SK-N-MC (cell line): ENCODE results near the gene WDR48.

Source experiments
- DNase-seq: peaks from one replicate; pipeline ENCODE4 v3.0.0-alpha.2; 2011; ENCODE audit warnings: low read depth, low spot score
- H3K27ac ChIP-seq: fragments of 200-600 bp; sonication (generic); 2 replicates; pipeline ENCODE4 v1.5.1; 2016; ENCODE audit warnings: mixed run types
- H3K36me3 ChIP-seq: fragments of 200-600 bp; sonication (generic); 2 replicates; pipeline ENCODE4 v1.6.1; 2017; ENCODE audit warnings: antibody characterized with exemption, low read length, mixed read lengths; ENCODE audit not compliant: insufficient read depth
- H3K4me3 ChIP-seq: fragments of 200-600 bp; sonication (generic); 2 replicates; pipeline ENCODE4 v1.5.1; 2016
- H3K9ac ChIP-seq: fragments of 200-600 bp; sonication (generic); 2 replicates; pipeline ENCODE4 v1.8.0; 2017; ENCODE audit warnings: mixed run types, mixed read lengths; ENCODE audit not compliant: insufficient read length
- H3K9me3 ChIP-seq: fragments of 200-600 bp; sonication (generic); 2 replicates; pipeline ENCODE4 v1.6.1; 2017; ENCODE audit warnings: low read depth, mild to moderate bottlenecking, antibody characterized with exemption, low read length, moderate library complexity, mixed read lengths
- EZH2 ChIP-seq: fragments of 200-600 bp; sonication (generic); IDR thresholded peaks from one replicate; pipeline ENCODE4 v1.6.1; 2017; ENCODE audit warnings: antibody characterized with exemption
- FOXP2 ChIP-seq: optimal IDR thresholded peaks from 2 replicates; pipeline ENCODE3; 2011; ENCODE audit warnings: mild to moderate bottlenecking, moderate library complexity; ENCODE audit not compliant: insufficient read depth; ENCODE audit errors: extremely low read length, control extremely low read depth
- POLR2AphosphoS5 ChIP-seq: IDR thresholded peaks from 2 replicates; pipeline ENCODE4 v1.6.1; 2012; ENCODE audit warnings: mild to moderate bottlenecking, low read depth, low read length, borderline replicate concordance

WDR48 gene

DNA sequence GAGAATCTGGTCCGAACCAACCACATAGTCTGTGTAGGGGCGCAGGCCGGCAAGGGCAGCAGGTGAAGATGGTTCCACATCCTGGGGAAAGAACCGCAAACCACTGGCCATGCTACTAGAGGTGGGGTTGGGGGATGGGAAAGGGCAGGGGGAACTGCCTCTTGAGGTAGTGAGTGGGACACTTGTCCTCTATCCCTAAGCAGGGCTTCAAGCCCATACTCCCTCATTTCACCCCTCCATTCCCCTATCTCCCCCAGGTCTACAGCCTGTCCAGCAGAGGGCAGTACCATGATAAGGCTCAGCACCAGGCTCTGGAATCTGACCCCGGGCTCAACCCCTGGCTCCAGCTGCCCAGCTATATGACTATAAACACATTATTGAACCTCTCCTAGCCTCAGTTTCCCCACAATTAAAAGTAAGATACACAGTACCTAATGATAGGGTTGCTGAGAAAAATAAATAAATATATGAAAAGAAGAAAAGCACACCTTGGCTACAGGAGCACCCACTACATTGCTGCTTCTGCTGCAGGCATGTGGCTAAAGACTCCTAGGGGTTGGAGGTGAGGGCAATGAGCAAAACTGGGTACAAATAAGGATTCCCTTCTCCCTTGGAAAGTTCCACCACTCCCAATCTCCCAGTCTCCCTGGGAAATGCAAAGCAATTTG, 49.3 kb downstream of the WDR48 start:
- TF ChIP-seq EZH2 (no peak), FOXP2 (no peak), POLR2AphosphoS5 (no peak)
- Histone ChIP-seq H3K4me3 (no peak overlapping the region), H3K9ac (no peak overlapping the region), H3K36me3 (no peaks in the 10 kb centered on the region; the same call in 1 of the 2 replicates), H3K27ac (no peak overlapping the region), H3K9me3 (no peaks in the 10 kb centered on the region)
- DNase-seq = no peak

DNA sequence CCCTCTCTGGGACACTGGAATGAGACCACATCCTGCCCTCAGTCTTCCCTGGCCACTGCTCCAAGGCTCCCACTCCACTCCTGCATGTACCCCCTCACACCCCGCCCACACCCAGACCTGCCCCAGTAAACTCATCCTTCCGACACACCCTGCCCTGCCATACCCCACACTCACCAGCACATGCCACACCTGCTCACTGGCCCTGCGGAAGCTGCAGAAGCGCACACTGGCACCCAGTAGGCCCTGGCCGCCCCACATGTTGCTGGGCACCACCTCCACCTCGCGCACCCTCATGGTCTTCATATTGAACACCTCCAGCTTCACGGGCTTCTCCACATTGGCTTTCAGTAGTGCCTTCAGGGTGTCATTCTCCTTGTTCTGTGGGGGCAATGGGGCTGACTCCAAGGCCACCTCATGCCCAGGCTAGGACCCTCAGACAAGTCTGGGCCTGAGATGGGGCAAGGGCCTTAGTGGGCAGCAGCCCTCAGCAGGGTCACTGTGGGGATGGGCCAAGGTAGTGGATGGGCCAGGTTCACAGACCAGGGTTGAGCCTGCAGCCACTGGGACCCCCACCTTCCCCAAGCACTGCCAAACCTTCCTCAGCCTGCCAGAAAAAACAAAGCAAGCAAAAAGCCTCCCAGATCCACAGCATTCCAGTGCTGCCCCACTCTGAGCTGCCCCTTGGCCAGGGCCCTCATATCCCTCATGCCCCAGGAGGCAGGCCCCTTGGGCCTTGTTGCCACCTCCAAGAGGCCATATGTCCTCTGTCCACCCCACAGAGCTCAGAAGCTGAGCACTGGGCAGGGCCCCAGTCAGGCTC, 50.9 kb downstream of the WDR48 start:
- no peak for TF ChIP-seq EZH2
- TF ChIP-seq POLR2AphosphoS5 = no peak
- no peak for TF ChIP-seq FOXP2
- no peak overlapping the region for H3K4me3 ChIP-seq
- H3K36me3 ChIP-seq = no peaks in the 10 kb centered on the region; the same call in 1 of the 2 replicates
- no peak overlapping the region for H3K9ac ChIP-seq
- no peak for DNase-seq
- no peaks in the 10 kb centered on the region for H3K9me3 ChIP-seq
- no peak overlapping the region for H3K27ac ChIP-seq

DNA sequence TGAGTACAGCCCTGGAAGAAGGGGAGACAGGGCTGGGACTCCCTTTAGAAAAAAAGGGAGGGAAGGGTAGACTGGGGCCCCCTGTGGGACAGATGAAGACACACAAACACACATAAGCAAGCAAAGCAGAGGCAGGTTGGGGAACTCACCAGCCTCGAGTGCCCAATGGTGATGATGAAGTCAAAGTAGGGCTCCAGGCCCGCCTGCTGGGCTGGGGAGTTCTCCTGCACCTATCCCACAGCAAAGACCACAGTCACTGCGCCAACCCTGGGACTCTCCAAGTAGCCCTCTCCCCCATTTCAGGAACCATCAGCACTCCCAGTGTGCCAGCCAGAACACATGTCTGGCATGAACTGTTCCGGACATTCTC, 51.5 kb downstream of the WDR48 start:
- Histone ChIP-seq H3K9ac (no peak overlapping the region), H3K9me3 (no peaks in the 10 kb centered on the region), H3K27ac (no peak overlapping the region), H3K36me3 (no peaks in the 10 kb centered on the region; the same call in 1 of the 2 replicates), H3K4me3 (no peak overlapping the region)
- no peak for DNase-seq
- TF ChIP-seq POLR2AphosphoS5 (no peak), EZH2 (no peak)

DNA sequence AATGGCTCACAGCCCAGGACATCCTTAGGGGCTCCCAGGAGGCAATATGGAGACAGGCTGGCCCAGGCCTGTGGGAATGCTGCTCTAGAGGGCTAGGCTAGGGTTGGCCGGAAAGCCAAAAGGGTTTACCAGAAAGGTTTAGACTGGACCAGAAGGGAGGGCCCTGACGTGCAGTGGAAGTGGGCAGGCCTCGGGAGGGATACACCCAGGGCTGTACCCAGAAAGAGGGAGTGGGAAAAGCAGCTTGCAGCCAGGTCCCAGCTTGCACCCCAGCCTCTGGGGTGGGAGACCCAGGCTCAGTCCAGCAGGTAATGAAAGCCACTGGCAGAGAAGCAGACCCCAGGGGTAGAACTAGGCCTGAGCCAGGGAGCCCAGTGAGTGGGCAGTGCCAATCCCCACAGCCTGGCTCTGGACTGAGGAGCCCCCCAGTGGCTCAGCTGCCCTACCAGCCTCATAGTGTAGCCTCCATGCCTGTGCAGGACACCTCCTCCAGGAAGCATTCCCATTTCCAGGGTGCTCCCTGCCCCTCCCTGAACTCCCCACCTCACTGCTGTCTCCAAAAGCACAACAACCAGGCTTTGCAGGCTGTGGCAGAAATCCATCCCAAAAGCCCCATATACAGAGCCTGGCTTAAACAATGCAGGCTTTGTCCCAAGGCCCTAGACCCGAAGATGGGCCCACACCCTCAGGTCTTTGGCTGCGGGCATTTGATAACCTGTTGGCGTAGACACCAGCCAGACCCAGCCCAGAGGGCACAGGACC, 52.2 kb downstream of the WDR48 start:
- no peak overlapping the region for H3K4me3 ChIP-seq
- no peaks in the 10 kb centered on the region for H3K9me3 ChIP-seq
- no peak overlapping the region for H3K9ac ChIP-seq
- no peaks in the 10 kb centered on the region for H3K36me3 ChIP-seq
- H3K27ac ChIP-seq = no peak overlapping the region
- no peak for TF ChIP-seq POLR2AphosphoS5
- no peak for TF ChIP-seq FOXP2
- TF ChIP-seq EZH2 = no peak
- DNase-seq = no peak

DNA sequence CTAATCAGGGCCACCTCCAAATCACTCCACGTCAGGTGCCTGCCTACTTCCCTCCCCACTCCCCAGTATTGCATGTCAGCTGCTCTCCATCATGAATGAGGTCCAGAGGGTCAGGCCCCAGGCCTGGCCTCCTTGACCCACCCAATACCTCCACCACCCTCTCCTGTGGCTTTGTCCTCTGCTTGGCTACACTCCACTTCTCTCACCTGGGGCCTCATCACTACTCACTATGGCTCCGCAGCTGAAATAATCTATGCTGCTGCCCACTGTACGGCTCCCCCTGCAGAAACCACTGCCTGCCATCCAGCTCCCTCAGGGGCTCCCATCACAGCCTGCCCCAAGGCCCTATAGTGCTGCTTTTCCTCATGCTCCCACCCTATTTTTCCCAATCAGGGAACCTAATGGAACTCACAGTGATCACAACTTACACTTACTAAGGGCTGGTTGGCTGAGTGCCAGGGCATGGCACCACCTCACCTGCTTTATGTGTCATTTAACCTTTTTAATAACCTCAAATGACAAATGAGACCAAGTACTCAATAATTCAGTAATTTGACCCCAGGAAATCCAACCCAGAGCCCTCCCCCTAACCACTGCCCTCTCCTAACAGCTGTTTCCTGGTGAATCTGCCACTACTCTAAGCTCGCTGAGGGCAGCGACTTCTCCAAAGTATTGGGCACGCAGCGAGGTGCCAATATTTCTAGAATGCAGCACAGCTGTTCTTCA, 53.3 kb downstream of the WDR48 start:
- no peak for TF ChIP-seq FOXP2
- no peak for TF ChIP-seq POLR2AphosphoS5
- no peaks in the 10 kb centered on the region for H3K9me3 ChIP-seq
- H3K9ac ChIP-seq = no peak overlapping the region
- no peak overlapping the region for H3K4me3 ChIP-seq
- H3K27ac ChIP-seq = no peak overlapping the region
- no peak for DNase-seq
- H3K36me3 ChIP-seq = no peaks in the 10 kb centered on the region

DNA sequence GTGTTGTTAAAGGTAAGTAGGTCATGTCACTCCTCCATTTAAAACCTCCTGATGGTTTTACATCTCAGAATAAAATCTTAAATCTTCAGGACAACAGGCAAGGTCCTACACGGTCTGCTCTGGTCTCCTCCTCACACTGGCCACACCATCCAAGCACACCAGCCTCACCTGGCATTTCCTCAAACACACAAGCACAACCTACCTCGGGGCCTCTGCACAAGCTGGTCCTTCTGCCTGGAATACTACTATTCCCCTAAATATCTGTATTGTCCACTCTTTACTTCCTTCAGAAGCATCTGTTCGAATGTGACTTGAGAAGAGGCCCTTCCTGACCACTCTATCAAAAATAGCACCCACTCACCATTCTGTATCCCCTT, 53.9 kb downstream of the WDR48 start:
- DNase-seq = no peak
- no peak overlapping the region for H3K9ac ChIP-seq
- no peaks in the 10 kb centered on the region for H3K36me3 ChIP-seq
- no peak overlapping the region for H3K4me3 ChIP-seq
- TF ChIP-seq EZH2 (no peak), FOXP2 (no peak), POLR2AphosphoS5 (no peak)
- H3K9me3 ChIP-seq = no peaks in the 10 kb centered on the region
- no peak overlapping the region for H3K27ac ChIP-seq

DNA sequence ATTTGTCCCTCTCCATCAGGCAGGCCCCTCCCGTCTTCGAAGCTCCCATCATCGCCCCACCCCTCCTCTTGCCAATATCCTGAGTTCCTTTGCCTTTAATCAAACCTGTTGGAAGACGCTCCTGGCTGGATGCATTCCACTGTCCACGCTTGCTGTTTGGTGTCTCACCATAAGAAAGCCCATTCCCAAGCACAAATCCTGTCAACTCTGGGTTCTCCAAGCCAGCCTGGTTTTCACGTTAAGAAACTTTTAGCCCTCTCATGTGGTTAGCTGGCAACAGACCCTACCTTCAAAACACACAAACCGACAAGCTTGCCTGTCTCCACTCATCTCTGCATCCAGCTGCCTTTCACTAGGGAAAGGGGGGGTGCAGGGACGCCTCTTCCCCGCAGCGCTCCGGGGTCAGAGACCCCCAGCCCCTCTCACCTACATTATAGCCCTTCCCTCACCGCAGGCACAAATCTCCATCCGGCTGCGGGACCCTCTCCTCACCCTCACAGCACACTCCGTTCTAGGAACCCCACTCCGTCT, 54.5 kb downstream of the WDR48 start:
- Histone ChIP-seq H3K36me3 (no peaks in the 10 kb centered on the region), H3K9ac (peak overlapping the region; percentile 67), H3K9me3 (no peaks in the 10 kb centered on the region), H3K27ac (no peak overlapping the region), H3K4me3 (peak overlapping the region; percentile 79)
- DNase-seq = no peak
- TF ChIP-seq EZH2 = no peak
- no peak for TF ChIP-seq POLR2AphosphoS5
- TF ChIP-seq FOXP2 = no peak
